Ishikawa (cell line): ENCODE measurements around the gene GALNT11.

Experiments used
- CEBPB ChIP-seq: IDR thresholded peaks from 2 replicates; pipeline ENCODE4 v1.6.1; 2012
- CREB1 ChIP-seq: IDR thresholded peaks from 2 replicates; pipeline ENCODE4 v1.6.1; 2012; ENCODE audit warnings: low read depth
- EGR1 ChIP-seq: IDR thresholded peaks from 2 replicates; pipeline ENCODE4 v1.6.1; 2012
- EP300 ChIP-seq: IDR thresholded peaks from 2 replicates; pipeline ENCODE4 v1.6.1; 2012; ENCODE audit warnings: borderline replicate concordance
- FOXM1 ChIP-seq: IDR thresholded peaks from 2 replicates; pipeline ENCODE4 v1.6.1; 2012; ENCODE audit warnings: low read depth, borderline replicate concordance
- MAX ChIP-seq: IDR thresholded peaks from 2 replicates; pipeline ENCODE4 v1.6.1; 2012
- NFIC ChIP-seq: IDR thresholded peaks from 2 replicates; pipeline ENCODE4 v1.6.1; 2012
- RAD21 ChIP-seq: IDR thresholded peaks from 2 replicates; pipeline ENCODE4 v1.6.1; 2012; ENCODE audit warnings: low read depth
- REST ChIP-seq: IDR thresholded peaks from 2 replicates; pipeline ENCODE4 v1.6.1; 2012; ENCODE audit warnings: low read depth, mild to moderate bottlenecking
- TAF1 ChIP-seq: IDR thresholded peaks from 2 replicates; pipeline ENCODE4 v1.6.1; 2012; ENCODE audit warnings: low read depth, mild to moderate bottlenecking
- TCF12 ChIP-seq: IDR thresholded peaks from 2 replicates; pipeline ENCODE4 v1.6.1; 2012; ENCODE audit warnings: low read depth
- TEAD4 ChIP-seq: IDR thresholded peaks from 2 replicates; pipeline ENCODE4 v1.6.1; 2012
- USF1 ChIP-seq: IDR thresholded peaks from 2 replicates; pipeline ENCODE4 v1.6.1; 2012
- YY1 ChIP-seq: IDR thresholded peaks from 2 replicates; pipeline ENCODE4 v1.6.1; 2012; ENCODE audit warnings: low read depth
- ZBTB7A ChIP-seq: IDR thresholded peaks from 2 replicates; pipeline ENCODE4 v1.6.1; 2012; ENCODE audit warnings: low read depth

The GALNT11 gene

GRCh38 chr7:152085131-152085530 lies 59.7 kb downstream of the GALNT11 start:
- TF ChIP-seq TEAD4 (no peak), CEBPB (no peak), ZBTB7A (no peak), EGR1 (no peak), TAF1 (no peak), MAX (no peak), YY1 (no peak), TCF12 (no peak), REST (no peak), CREB1 (no peak), FOXM1 (no peak)

- peak; percentile 35; the same call in 1 of the 2 replicates for TF ChIP-seq NFIC
- no peak for TF ChIP-seq CREB1
These were observed 61.0 kb downstream of the GALNT11 start for GRCh38 chr7:152086513-152086912.

- TF ChIP-seq YY1: no peak
- TF ChIP-seq RAD21: no peak
- no peak for TF ChIP-seq EP300
- no peak for TF ChIP-seq EGR1
- no peak for TF ChIP-seq USF1
- no peak for TF ChIP-seq FOXM1
- TF ChIP-seq ZBTB7A: no peak
- no peak for TF ChIP-seq NFIC
- no peak for TF ChIP-seq TCF12
- no peak for TF ChIP-seq CEBPB
These were observed 63.7 kb downstream of the GALNT11 start for GRCh38 chr7:152089183-152089582.

GRCh38 chr7:152090747-152091146 lies 65.3 kb downstream of the GALNT11 start:
- TF ChIP-seq ZBTB7A: no peak
- TF ChIP-seq YY1: no peak
- TF ChIP-seq EP300: no peak
- no peak for TF ChIP-seq USF1
- no peak for TF ChIP-seq MAX
- TF ChIP-seq REST: no peak
- TF ChIP-seq CREB1: no peak
- no peak for TF ChIP-seq TCF12

GRCh38 chr7:152093717-152094116 lies 68.2 kb downstream of the GALNT11 start:
- TF ChIP-seq EGR1: no peak
- no peak for TF ChIP-seq TEAD4
- TF ChIP-seq EP300: no peak
- no peak for TF ChIP-seq NFIC
- no peak for TF ChIP-seq CREB1
- TF ChIP-seq TCF12: no peak
- no peak for TF ChIP-seq MAX
- TF ChIP-seq YY1: no peak
- no peak for TF ChIP-seq ZBTB7A
- TF ChIP-seq TAF1: no peak
- TF ChIP-seq USF1: no peak
- TF ChIP-seq CEBPB: no peak
- TF ChIP-seq REST: no peak
- no peak for TF ChIP-seq FOXM1
- TF ChIP-seq RAD21: no peak
